ENCODE measurements around the gene DHX32. TPM values are rescaled to one million over a fixed set of nuclear protein-coding genes. Genes with fewer than 3 reads are reported as not detected.

Gene DHX32
- polyA plus RNA-seq, 1 donor from 2014 or later = 25.2 TPM

Small RNA genes lying within 50 kb of the gene (small RNA-seq; reads per million reads assigned to genes)
- gene MIR4484 (0.81 to 3.7 (median 1.2) reads per million in 3 experiments), gene RF00017 (0 reads per million in 3 experiments), gene RNU2-42P (0 reads per million in 3 experiments)

Other genes starting within 250 kb of the DHX32 start
- gene TEX36, start 198.1 kb downstream of the DHX32 start, polyA plus RNA-seq = not detected in 2 replicates
- 54.1 and 68.1 TPM in 2 replicates for gene EDRF1, start 161.6 kb downstream of the DHX32 start, polyA plus RNA-seq
- gene MMP21, start 105.5 kb downstream of the DHX32 start, polyA plus RNA-seq = not detected in 2 replicates
- 85.0 and 103 TPM in 2 replicates for gene UROS, start 58.0 kb downstream of the DHX32 start, polyA plus RNA-seq
- 73.5 and 95.8 TPM in 2 replicates for gene BCCIP, start 57.7 kb downstream of the DHX32 start, polyA plus RNA-seq
- gene FANK1, start 15.3 kb upstream of the DHX32 start, polyA plus RNA-seq = 3.1 and 3.8 TPM in 2 replicates